Smooth muscle cell (in vitro differentiated cells): ENCODE data around the gene ZDHHC3. TPM values are rescaled to one million over a fixed set of nuclear protein-coding genes. Genes with fewer than 3 reads are reported as not detected.

ENCODE experiments used
- DNase-seq: peaks from one replicate; lab custom pipeline; 2025; ENCODE audit not compliant: unreplicated experiment; lab: John Stamatoyannopoulos, UW
- H2AFZ ChIP-seq: fragments of 200-600 bp; sonication (generic); 2 replicates; pipeline ENCODE4 v1.6.0; 2016; ENCODE audit warnings: antibody characterized with exemption, low read depth, mild to moderate bottlenecking
- H3F3A ChIP-seq: fragments of 200-600 bp; sonication (generic); 2 replicates; pipeline ENCODE4 v1.6.0; 2017; ENCODE audit warnings: antibody characterized with exemption, low read depth
- H3K27ac ChIP-seq: fragments of 200-600 bp; sonication (generic); 2 replicates; pipeline ENCODE4 v1.5.1; 2016; ENCODE audit warnings: low read depth, mild to moderate bottlenecking
- H3K27me3 ChIP-seq: fragments of 200-600 bp; sonication (generic); 2 replicates; pipeline ENCODE4 v1.6.1; 2016; ENCODE audit warnings: low read depth, mild to moderate bottlenecking
- H3K36me3 ChIP-seq: fragments of 200-600 bp; sonication (generic); 2 replicates; pipeline ENCODE4 v1.5.1; 2016; ENCODE audit warnings: low read depth
- H3K4me1 ChIP-seq: fragments of 200-600 bp; sonication (generic); 2 replicates; pipeline ENCODE4 v1.5.1; 2016; ENCODE audit warnings: low read depth
- H3K4me2 ChIP-seq: fragments of 200-600 bp; sonication (generic); 2 replicates; pipeline ENCODE4 v1.6.0; 2016; ENCODE audit warnings: mild to moderate bottlenecking
- H3K4me3 ChIP-seq: fragments of 200-600 bp; sonication (generic); 2 replicates; pipeline ENCODE4 v1.5.1; 2016; ENCODE audit warnings: mild to moderate bottlenecking
- H3K79me2 ChIP-seq: fragments of 200-600 bp; sonication (generic); 2 replicates; pipeline ENCODE4 v1.6.0; 2016; ENCODE audit warnings: low read depth, mild to moderate bottlenecking
- H3K9ac ChIP-seq: fragments of 200-600 bp; sonication (generic); 2 replicates; pipeline ENCODE4 v1.6.0; 2016; ENCODE audit warnings: low read depth
- H3K9me3 ChIP-seq: fragments of 200-600 bp; sonication (generic); replicated peaks from 2 replicates; pipeline ENCODE4 v1.5.1; 2016; ENCODE audit warnings: low read depth
- H4K20me1 ChIP-seq: fragments of 200-600 bp; sonication (generic); 2 replicates; pipeline ENCODE4 v1.6.0; 2016; ENCODE audit warnings: low read depth
- CTCF ChIP-seq: fragments of 200-600 bp; sonication (generic); IDR thresholded peaks from 2 replicates; pipeline ENCODE4 v1.5.1; 2017; ENCODE audit warnings: borderline replicate concordance, mild to moderate bottlenecking, antibody characterized with exemption; ENCODE audit not compliant: insufficient read depth, poor library complexity, severe bottlenecking
- WGBS: methylation state at CpG from one replicate; pipeline ENCODE4 v1.1.7; 2016; ENCODE audit warnings: low lambda C conversion rate; 5-methylcytosine and 5-hydroxymethylcytosine counted together
- polyA plus RNA-seq: library from polyadenylated mRNA; unstranded; fragments of >200 nt; fragmentation: Nextera tagmentation; extraction: Ambion mirVana; gene quantifications from 2 replicates; pipeline ENCODE4 v1.2.1, GENCODE V29; 2016
- total RNA-seq: library from RNA; depleted of rRNA; stranded (reverse); fragments of >200 nt; gene quantifications from 2 replicates; pipeline ENCODE4 v1.2.3, GENCODE V29; 2014

ZDHHC3 gene
- total and polyA plus RNA-seq, 2 experiments from 2014 or later: 40.5 to 63.7 TPM

- H2AFZ ChIP-seq: no peak overlapping the region
- H3K4me2 ChIP-seq: no peak overlapping the region
- no peak for TF ChIP-seq CTCF
- H3K4me3 ChIP-seq: no peak overlapping the region
- H3K9ac ChIP-seq: no peak overlapping the region
- H3K9me3 ChIP-seq: no peaks in the 10 kb centered on the region
- H4K20me1 ChIP-seq: no peaks in the 10 kb centered on the region
- H3K79me2 ChIP-seq: no peaks in the 10 kb centered on the region
- H3K27ac ChIP-seq: no peak overlapping the region
- H3K27me3 ChIP-seq: no peaks in the 10 kb centered on the region
- no peaks in the 10 kb centered on the region for H3F3A ChIP-seq
- 64% methylated on average over 2 of the region's 2 CpGs for WGBS
- H3K4me1 ChIP-seq: no peaks in the 10 kb centered on the region
- H3K36me3 ChIP-seq: no peaks in the 10 kb centered on the region
- no peak for DNase-seq
These were observed 82.9 kb downstream of the ZDHHC3 start for GRCh38 chr3:44893097-44893496.

GRCh38 chr3:44892689-44893088 lies 83.3 kb downstream of the ZDHHC3 start:
- Histone ChIP-seq H3K9ac (no peak overlapping the region), H3K9me3 (no peaks in the 10 kb centered on the region), H3K4me1 (no peaks in the 10 kb centered on the region), H3K36me3 (no peaks in the 10 kb centered on the region), H3K27ac (no peak overlapping the region), H2AFZ (no peak overlapping the region), H3K4me3 (no peak overlapping the region), H3K4me2 (no peak overlapping the region), H3F3A (no peaks in the 10 kb centered on the region), H4K20me1 (no peaks in the 10 kb centered on the region), H3K27me3 (no peaks in the 10 kb centered on the region), H3K79me2 (no peaks in the 10 kb centered on the region)
- DNase-seq: no peak
- 89% methylated on average over 3 of the region's 3 CpGs for WGBS
- TF ChIP-seq CTCF: no peak

- no peak overlapping the region for H3K27ac ChIP-seq
- no peaks in the 10 kb centered on the region for H3K79me2 ChIP-seq
- DNase-seq: no peak
- H3K4me3 ChIP-seq: no peak overlapping the region
- H3K9me3 ChIP-seq: no peaks in the 10 kb centered on the region
- no peaks in the 10 kb centered on the region for H3K27me3 ChIP-seq
- no peaks in the 10 kb centered on the region for H4K20me1 ChIP-seq
- no peak overlapping the region for H3K9ac ChIP-seq
- H3F3A ChIP-seq: no peaks in the 10 kb centered on the region
- no peaks in the 10 kb centered on the region for H3K36me3 ChIP-seq
- no peak for TF ChIP-seq CTCF
- H3K4me2 ChIP-seq: no peak overlapping the region
- 82% methylated on average over 3 of the region's 3 CpGs for WGBS
- H2AFZ ChIP-seq: no peak overlapping the region
- H3K4me1 ChIP-seq: no peaks in the 10 kb centered on the region
These were observed 85.1 kb downstream of the ZDHHC3 start for GRCh38 chr3:44890852-44891251.

GRCh38 chr3:44890258-44890657 lies 85.7 kb downstream of the ZDHHC3 start:
- Histone ChIP-seq H3K27me3 (no peaks in the 10 kb centered on the region), H4K20me1 (no peaks in the 10 kb centered on the region), H3K4me3 (no peak overlapping the region), H3K4me2 (no peak overlapping the region), H3F3A (no peaks in the 10 kb centered on the region), H3K27ac (no peak overlapping the region), H3K9ac (no peak overlapping the region), H3K36me3 (no peaks in the 10 kb centered on the region), H3K9me3 (no peaks in the 10 kb centered on the region), H3K4me1 (no peaks in the 10 kb centered on the region), H3K79me2 (no peaks in the 10 kb centered on the region), H2AFZ (no peak overlapping the region)
- TF ChIP-seq CTCF: no peak
- WGBS: 73% methylated on average over 3 of the region's 3 CpGs
- no peak for DNase-seq
